Measurements from ENCODE around the gene SP3.

The SP3 gene

DNA sequence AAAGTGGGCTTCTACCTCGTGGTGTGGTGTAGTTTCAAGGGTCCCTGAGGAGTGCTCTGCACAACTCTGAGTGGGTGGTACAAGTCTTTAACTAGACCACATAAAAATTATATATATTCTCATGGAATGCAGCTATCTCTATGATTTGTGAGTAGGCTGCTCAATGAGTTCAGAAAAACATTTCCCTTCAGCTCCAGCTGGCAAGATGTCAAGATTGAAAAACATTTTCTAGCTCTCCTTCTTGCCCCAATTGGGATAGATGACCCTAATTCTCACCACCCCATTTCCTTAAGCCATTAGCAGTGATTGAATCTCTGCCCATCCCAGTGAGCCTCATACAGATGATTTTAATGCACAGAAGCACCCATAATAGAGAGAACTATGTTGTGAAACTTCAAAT is 28.3 kb upstream of the SP3 start:
- H3K36me3 ChIP-seq (replicated peaks): no peaks in the 10 kb centered on the region
- DNase-seq: no peak
- no peaks in the 10 kb centered on the region for H3K27me3 ChIP-seq (replicated peaks)
- in situ Hi-C loops (cut with HindIII; ENCODE audit: low pct_ligation_motif_present, low sequenced_read_pairs): no loop called here
- TF ChIP-seq, protein P1, sequence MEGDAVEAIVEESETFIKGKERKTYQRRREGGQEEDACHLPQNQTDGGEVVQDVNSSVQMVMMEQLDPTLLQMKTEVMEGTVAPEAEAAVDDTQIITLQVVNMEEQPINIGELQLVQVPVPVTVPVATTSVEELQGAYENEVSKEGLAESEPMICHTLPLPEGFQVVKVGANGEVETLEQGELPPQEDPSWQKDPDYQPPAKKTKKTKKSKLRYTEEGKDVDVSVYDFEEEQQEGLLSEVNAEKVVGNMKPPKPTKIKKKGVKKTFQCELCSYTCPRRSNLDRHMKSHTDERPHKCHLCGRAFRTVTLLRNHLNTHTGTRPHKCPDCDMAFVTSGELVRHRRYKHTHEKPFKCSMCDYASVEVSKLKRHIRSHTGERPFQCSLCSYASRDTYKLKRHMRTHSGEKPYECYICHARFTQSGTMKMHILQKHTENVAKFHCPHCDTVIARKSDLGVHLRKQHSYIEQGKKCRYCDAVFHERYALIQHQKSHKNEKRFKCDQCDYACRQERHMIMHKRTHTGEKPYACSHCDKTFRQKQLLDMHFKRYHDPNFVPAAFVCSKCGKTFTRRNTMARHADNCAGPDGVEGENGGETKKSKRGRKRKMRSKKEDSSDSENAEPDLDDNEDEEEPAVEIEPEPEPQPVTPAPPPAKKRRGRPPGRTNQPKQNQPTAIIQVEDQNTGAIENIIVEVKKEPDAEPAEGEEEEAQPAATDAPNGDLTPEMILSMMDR (IDR thresholded peaks at IDR 0.05; ENCODE audit: low read depth, low read length, missing control alignments): no peak
- no peak overlapping the region for H3K4me3 ChIP-seq (ENCODE audit: low read depth, low read length)
- no peak overlapping the region for H3K27ac ChIP-seq

DNA sequence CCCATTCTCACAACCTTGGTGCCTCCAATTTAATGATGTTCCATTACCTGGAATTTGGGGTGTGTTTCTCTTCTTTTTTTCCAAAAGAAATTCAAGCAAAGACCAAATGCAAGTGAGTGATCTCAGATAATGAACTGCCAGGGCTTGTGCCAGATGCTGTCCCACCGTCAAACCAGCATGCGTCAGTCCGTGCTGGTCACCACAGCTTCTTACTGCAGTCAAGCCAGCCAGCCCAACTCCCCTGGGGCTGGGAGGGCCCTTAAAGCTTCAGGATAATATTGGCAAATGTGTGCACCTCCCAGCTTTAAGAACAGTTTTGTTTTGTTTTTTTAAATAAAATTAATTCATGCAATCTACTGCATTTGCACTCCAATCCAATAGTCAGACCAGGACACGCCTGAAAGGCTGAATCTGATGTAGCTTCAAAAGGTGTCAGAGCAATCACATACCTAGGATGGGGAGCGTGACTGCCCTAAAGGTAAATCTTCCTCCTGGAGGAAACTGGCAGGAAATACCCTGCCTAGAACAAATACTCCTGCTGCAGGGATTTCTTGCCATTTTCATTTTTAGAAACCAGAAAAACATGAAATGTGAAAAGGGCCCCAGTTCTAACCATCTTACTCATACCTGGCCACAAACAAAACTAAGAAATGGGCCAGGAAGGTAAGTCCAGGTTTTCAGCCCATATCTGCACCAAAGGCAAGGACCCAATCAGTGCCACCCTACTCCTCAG is 26.8 kb upstream of the SP3 start:
- peak; percentile 40 for DNase-seq
- in situ Hi-C loops (cut with HindIII; ENCODE audit: low pct_ligation_motif_present, low sequenced_read_pairs): no loop called here
- Histone ChIP-seq H3K4me3 (ENCODE audit: low read depth, low read length) (no peak overlapping the region), H3K27me3 (replicated peaks) (no peaks in the 10 kb centered on the region), H3K36me3 (replicated peaks) (no peaks in the 10 kb centered on the region), H3K27ac (no peak overlapping the region)
- TF ChIP-seq, protein P1 (IDR thresholded peaks at IDR 0.05; ENCODE audit: low read depth, low read length, missing control alignments): no peak

DNA sequence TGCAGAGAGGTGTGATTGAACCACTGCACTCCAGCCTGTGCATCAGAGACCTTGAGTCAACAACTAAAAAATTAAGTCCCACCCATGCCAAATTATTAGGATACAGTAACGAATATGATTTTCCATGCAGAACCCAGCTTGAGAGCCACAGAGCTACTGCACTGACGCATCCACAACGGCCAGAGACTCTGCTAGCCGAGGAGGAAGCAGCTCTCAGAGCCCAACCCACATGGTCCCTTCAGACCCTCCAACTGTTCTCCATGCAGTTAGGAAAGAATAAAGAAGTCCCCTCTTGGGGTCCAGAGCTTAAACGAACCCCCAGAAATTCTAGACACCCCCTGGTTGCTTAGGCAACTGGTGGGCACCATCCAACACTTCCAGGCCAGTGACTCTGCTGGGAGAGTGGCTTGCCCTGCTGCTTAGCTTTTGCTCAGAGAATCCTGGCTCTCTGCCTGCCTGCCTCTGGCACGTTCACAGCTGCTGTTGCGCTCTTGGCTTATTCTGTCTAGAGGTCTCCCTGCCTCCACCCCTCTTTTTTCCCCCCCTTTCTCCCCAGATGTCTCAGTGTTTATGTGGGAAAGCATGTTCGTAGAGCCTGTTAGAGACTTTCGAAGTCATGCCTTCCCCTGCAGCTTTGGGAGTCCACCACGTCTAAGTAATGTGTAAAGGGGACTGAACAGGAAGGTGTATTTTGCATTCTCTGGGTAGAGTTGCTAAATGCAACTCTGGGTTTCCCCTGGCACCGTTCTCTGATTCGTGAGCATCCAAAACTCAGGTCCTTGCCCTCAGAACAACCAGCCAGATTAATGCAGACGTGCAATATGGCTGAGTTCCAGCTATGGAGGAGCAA is 26.0 kb upstream of the SP3 start:
- DNase-seq: no peak
- no peak overlapping the region for H3K4me3 ChIP-seq (ENCODE audit: low read depth, low read length)
- no peaks in the 10 kb centered on the region for H3K27me3 ChIP-seq (replicated peaks)
- in situ Hi-C loops (cut with HindIII; ENCODE audit: low pct_ligation_motif_present, low sequenced_read_pairs): no loop called here
- no peak overlapping the region for H3K27ac ChIP-seq
- no peaks in the 10 kb centered on the region for H3K36me3 ChIP-seq (replicated peaks)
- TF ChIP-seq, protein P1 (IDR thresholded peaks at IDR 0.05; ENCODE audit: low read depth, low read length, missing control alignments): no peak

DNA sequence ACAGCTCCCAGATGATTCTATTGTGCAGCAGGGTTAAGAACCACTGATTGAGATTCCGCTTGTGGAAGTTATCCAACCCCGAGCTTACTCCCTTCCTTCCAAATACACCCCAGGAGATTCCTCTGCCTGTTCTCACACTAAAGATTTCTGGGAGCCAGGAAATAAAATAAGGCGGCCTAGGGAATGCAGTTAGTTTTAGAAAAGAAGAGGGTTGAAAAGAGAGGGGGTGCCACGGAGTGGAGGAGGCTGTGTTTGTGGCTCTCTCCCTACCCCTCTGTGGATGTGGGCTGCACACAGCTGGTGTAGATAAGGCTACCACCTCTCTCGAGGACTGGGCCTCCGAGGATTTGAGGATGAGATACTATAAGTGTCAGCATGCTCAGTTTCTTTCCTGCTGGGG is 25.1 kb upstream of the SP3 start:
- Histone ChIP-seq H3K4me3 (ENCODE audit: low read depth, low read length) (no peak overlapping the region), H3K36me3 (replicated peaks) (no peaks in the 10 kb centered on the region), H3K27me3 (replicated peaks) (no peaks in the 10 kb centered on the region), H3K27ac (no peak overlapping the region)
- TF ChIP-seq, protein P1 (IDR thresholded peaks at IDR 0.05; ENCODE audit: low read depth, low read length, missing control alignments): no peak
- in situ Hi-C loops (cut with HindIII; ENCODE audit: low pct_ligation_motif_present, low sequenced_read_pairs): no loop called here
- no peak for DNase-seq

DNA sequence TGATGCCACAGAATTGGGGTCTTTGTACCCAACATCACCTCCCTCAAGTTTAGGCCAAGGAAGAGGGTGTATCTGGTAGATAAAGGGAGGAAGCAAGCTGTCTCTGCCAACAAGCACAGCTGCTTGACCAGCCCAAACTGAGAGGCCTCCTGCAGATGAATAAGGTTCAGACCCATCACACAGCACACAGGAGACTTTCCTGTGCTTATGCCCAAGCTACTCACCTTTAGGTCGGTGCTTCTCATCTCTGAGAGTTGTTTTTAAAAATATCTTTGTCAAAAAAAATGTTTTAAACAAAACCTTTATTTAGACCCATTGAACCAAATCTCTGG is 24.7 kb upstream of the SP3 start:
- TF ChIP-seq, protein P1 (IDR thresholded peaks at IDR 0.05; ENCODE audit: low read depth, low read length, missing control alignments): no peak
- Histone ChIP-seq H3K4me3 (ENCODE audit: low read depth, low read length) (no peak overlapping the region), H3K27me3 (replicated peaks) (no peaks in the 10 kb centered on the region), H3K27ac (no peak overlapping the region), H3K36me3 (replicated peaks) (no peaks in the 10 kb centered on the region)
- no peak for DNase-seq
- in situ Hi-C loops (cut with HindIII; ENCODE audit: low pct_ligation_motif_present, low sequenced_read_pairs): no loop called here
